Activated gamma-delta T cell treated with anti-CD3 and anti-CD28 coated beads, Interleukin-2, amount 50 U/mL, for 16 hours (primary cell): ENCODE results near the gene SPEN.

Experiments
- DNase-seq: peaks from one replicate; pipeline ENCODE4 v3.0.0-alpha.2; 2020; ENCODE audit warnings: low read depth

Gene SPEN

GRCh38 chr1:15935056-15935950 lies 87.8 kb downstream of the SPEN start:
- DNase-seq, result no peak

GRCh38 chr1:15936025-15936424 lies 88.5 kb downstream of the SPEN start:
- DNase-seq, result no peak

DNA sequence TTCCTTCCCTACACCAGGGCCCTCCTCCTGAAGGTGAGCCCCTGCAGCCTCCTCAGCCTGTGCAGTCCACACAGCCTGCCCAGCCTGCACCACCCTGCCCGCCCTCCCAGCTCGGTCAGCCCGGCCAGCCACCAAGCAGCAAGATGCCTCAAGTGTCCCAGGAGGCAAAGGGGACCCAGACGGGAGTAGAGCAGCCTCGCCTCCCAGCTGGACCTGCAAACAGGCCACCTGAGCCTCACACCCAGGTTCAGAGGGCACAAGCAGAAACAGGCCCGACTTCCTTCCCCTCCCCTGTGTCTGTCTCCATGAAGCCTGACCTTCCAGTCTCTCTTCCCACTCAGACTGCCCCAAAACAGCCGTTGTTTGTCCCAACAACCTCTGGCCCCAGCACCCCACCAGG lies 89.6 kb downstream of the SPEN start:
- DNase-seq, result no peak

GRCh38 chr1:15937706-15938168 lies 90.2 kb downstream of the SPEN start:
- DNase-seq, result no peak

DNA sequence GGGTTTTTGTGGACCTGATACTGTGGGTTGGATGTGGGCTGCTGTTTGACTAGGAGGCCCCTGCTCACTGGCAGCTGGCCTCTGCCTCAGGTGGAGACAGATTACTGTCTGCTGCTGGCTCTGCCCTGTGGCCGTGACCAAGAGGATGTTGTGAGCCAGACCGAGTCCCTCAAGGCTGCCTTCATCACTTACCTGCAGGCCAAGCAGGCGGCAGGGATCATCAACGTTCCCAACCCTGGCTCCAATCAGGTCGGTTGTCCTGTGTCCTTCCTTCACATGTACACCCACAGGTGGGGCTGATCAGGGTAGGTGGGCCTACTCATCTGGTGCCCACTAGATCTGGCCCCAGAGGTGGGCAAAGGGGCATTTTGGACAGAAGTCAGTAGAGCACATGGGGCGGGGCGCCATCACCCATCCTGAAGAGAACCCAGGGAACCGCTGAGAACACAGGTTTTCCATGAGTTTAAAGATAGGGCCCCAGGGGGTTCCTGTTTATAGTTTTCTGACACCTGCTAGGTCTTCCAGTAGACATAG lies 91.2 kb downstream of the SPEN start:
- no peak for DNase-seq

GRCh38 chr1:15939181-15940109 lies 91.9 kb downstream of the SPEN start:
- no peak for DNase-seq

DNA sequence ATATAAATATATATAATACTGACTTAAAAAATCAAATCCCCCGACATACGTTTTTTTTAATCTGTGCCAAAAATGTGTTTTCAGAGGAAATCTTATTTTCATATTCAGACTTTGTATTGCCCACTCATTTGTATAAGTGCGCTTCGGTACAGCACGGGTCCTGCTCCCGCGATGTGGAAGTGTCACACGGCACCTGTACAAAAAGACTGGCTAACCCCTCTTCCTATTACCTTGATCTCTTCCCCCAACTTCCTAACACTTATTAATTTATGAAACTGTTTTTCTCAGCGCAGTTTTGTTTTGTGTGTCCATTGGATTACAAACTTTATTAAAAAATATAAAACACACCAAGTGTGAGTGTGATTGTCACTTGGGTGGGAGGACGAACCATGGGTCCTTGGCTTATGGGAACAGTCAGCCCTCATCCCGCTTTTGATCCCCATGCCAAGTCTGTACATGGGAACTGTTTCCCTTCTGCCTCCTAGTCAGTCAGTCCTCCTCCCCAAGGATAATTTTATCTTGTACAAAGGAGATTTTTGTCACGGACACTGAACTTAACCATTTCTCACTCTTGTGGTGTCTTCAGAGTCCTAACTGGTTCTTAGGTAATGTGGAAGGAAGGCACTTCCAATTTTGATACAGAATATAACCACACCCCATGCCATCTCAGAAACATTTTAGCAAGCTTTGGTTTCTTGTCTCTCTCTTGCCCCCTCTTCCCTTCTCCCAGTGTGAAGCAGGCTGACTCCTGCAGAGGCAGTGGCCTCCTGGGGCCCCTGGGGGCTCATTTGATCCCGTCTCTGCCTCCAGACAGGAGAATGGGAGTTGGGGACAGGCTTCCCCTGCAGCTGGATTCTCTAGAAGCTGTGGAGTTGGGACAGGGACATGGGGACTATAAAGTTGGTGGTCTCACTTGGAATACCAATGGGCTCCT lies 92.9 kb downstream of the SPEN start:
- DNase-seq, result no peak

- no peak for DNase-seq
Measured at GRCh38 chr1:15941044-15941840, 93.7 kb downstream of the SPEN start.

DNA sequence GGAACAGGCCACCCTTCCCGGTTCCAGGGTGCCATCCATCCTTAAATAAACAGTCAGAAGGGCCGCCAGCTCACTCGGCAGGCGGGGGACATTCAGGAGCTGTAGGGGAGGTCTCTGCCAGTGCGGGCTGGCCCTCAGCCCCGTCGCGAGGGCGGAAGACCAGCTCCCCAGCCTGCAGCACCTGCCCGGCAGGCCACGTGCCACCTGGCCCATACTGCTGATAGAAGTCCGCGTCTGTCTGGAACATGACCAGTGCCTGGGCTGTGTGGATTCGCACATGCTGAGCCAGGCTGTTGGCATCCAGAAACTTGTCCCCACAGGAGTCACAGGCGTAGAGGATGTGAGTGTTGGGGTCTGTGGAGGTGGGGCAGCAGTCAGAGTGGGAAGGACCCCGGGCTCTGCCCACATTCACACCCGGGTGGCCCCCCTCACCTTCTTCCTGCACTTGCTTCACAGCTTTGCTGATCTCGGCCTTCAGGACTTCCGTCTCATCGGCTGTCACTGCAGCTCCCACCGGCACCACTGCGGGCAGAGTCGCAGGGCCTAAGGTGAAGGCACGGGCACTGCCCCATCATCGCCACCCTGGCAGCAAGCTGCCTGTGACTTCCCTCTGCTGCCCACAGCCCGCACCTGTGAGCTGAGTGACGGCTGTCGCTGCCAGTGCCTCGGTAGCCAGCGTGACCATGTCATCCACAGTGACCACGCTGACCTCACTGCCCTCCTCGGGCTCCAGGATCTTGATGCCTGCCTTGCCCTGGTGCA lies 94.6 kb downstream of the SPEN start:
- no peak for DNase-seq

DNA sequence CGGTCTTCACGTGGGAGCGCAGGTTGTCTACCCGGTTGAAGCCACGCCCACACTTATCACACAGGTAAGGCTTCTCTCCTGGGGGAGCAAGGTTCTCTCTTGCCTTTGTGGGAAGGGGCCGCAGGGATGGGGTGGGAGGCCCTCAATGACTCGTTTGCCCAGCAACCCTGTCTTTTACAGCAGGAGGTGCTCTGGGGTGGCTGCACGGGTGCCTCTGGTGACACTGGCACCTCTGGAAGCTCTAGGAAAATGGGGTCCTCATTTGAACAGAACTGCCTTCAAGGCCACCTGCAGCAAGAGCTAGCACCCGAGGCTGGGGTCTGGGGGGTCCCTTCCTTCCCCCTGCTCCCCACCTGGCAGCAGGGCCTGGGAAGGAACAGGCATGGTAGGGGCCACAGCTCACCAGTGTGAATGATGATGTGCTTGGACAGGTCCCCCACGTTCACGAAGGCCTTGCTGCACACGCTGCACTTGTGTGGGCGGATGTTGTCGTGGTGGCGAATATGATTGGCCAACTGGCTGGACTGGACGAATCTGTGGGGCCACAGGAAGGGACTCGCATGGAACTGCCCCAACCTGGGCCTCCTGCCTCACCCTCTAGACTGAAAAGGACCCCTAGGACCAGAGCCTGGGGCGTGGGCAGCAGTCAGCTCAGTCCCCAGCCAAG lies 95.3 kb downstream of the SPEN start:
- DNase-seq, result no peak

- no peak for DNase-seq
Measured at GRCh38 chr1:15943328-15943991, 96.0 kb downstream of the SPEN start.

- DNase-seq, result no peak
Measured at GRCh38 chr1:15943992-15944307, 96.4 kb downstream of the SPEN start.

DNA sequence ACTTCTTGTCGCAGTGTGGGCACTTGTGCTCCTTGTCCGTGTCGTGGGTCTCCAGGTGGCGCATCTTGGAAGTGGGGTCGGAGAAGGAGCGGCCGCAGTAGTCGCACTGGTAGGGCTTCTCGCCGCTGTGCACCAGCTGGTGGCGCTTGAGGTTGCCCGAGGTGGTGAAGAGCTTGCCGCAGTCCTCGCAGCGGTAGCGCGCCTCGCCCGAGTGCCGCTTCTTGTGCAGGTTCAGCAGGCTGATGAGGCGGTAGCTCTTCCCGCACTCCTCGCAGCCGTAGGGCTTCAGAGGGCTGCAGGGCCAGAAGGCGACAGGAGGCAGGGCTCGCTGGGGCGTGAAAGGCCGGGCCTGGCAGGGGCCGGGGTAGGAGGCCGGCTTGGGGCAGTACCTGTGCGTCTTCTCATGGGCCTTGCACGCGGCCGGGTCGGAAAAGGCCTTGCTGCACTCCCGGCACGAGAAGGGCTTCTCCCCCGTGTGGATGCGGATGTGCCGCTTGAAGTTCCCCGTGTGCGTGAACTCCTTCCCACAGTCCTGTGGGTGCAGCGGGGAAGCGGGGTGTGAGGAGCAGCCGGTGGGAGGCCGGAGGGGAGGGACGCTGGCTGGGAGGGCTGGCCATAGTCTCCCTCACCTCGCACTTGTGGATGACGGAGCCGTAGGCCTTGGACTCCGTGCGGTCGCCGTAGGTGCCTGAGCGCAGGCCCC lies 97.0 kb downstream of the SPEN start:
- DNase-seq, result no peak

GRCh38 chr1:15945011-15945831 lies 97.7 kb downstream of the SPEN start:
- no peak for DNase-seq

DNA sequence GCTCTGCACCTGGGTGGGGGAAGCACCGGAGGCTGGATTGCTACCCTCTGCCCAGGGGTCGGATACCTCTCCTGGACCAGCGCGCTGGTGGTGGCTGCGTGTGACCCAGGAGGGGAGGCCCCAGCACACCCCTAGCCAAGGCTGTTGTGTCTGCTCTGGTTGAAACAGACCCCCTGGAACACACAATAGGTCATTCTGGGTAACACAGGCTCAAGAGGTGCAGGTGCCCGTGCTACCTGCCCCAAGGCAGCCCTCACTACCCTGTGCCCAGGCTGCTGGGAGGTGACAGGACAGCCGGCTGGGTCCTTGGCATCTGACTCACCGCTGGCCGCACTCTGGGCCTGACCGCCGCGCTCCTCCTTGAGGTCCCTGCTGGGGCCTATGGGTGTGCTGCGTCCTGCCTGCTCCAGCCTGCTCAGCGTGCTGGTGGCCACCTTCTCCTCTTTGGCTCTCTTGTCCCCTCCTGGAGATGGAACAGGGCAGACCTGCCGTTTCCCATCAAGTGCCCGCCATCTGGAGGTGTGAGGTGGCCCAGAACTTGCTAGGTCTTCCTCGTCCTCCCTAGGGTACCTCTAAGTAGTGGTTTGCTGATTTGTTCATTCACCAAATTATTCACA lies 98.4 kb downstream of the SPEN start:
- DNase-seq, result no peak

DNA sequence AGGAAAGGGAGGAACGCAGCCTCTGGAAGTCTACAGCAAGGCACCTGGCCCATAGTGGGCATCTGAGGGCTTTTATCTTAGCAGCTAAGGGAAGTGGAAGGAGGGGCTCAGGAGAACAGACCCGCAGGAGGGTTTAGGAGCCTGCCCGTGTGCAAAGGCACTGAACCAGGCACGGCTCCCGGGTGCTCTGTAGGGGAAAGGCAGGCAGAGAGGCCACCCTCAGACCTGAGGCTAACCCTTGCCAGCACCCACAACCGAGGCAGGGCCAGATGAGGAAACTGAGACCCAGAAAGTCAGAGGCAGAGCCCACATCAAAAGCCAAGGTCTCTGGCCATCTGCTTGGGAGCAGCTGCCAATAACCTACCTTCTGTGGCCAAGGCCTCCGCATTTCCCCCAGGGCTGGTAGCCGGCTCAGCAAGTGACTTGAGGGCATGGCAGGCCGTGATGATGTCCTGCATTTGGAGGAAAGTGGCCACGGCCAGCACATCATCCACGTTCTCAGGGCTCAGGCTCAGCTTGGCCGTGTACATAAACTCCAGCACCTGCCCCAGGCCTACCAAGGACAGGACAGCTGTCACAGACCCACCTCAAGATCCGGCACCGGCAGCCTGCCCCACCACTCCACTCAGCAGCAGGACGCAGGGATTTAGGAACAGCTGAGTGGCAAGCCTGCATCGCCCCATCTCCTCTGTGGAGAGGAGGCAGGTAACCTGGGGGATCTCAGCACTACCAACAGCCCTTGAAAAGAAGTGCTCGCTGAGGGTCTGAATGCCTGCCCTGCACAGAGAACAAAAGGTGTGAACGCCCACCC lies 99.3 kb downstream of the SPEN start:
- DNase-seq, result no peak
